ENCODE measurements around the gene SCARF2. TPM values are rescaled to one million over a fixed set of nuclear protein-coding genes. Genes with fewer than 3 reads are reported as not detected.

Gene SCARF2
- total RNA-seq, 4 donors from 2014 or later: 9.4 to 17.9 (median 12.3) TPM

DNA sequence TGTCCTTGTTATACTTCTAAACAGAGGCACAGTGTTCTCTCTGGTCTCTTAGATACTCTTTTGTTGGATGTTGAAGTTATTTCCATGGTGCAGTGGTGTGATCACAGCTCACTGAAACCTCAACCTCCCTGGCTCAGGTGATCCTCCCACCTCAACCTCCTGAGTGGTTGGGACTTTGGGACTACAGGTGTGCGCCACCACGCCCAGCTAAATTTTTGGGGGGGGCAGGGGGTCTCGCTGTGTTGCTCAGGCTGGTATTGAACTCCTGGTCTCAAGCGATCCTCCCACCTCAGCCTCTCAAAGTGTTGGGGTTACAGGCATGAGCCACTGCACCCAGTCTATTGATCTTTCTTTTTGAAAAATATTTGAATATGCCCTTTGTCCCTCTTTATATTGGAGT lies 28.7 kb downstream of the SCARF2 start:
- DNase-seq (ENCODE audit: low spot score): no peak
- TF ChIP-seq, protein P1, sequence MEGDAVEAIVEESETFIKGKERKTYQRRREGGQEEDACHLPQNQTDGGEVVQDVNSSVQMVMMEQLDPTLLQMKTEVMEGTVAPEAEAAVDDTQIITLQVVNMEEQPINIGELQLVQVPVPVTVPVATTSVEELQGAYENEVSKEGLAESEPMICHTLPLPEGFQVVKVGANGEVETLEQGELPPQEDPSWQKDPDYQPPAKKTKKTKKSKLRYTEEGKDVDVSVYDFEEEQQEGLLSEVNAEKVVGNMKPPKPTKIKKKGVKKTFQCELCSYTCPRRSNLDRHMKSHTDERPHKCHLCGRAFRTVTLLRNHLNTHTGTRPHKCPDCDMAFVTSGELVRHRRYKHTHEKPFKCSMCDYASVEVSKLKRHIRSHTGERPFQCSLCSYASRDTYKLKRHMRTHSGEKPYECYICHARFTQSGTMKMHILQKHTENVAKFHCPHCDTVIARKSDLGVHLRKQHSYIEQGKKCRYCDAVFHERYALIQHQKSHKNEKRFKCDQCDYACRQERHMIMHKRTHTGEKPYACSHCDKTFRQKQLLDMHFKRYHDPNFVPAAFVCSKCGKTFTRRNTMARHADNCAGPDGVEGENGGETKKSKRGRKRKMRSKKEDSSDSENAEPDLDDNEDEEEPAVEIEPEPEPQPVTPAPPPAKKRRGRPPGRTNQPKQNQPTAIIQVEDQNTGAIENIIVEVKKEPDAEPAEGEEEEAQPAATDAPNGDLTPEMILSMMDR (IDR thresholded peaks at IDR 0.05): no peak
- ATAC-seq (ENCODE audit: low FRiP score): no peak

DNA sequence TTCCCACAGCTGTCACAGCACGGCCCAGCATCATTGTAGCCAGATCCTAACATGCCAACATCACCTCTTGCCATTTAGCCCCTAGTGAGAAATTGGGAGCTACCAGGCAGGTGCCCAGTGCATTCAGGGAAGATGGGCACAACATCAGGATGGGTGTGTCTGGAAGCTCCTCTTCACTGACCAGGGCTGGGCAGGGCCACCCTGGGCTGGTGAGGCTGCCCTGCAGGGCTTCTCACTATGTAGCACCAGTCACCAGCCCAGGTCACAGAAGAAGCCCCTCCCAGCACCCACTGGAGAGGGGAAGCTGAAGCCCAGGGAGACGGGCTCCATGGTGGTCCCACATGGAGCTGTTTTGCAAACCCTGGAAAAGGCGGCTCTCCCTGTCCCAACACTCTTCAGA lies 29.8 kb downstream of the SCARF2 start:
- ATAC-seq (ENCODE audit: low FRiP score) (no peak), DNase-seq (ENCODE audit: low spot score) (no peak)

DNA sequence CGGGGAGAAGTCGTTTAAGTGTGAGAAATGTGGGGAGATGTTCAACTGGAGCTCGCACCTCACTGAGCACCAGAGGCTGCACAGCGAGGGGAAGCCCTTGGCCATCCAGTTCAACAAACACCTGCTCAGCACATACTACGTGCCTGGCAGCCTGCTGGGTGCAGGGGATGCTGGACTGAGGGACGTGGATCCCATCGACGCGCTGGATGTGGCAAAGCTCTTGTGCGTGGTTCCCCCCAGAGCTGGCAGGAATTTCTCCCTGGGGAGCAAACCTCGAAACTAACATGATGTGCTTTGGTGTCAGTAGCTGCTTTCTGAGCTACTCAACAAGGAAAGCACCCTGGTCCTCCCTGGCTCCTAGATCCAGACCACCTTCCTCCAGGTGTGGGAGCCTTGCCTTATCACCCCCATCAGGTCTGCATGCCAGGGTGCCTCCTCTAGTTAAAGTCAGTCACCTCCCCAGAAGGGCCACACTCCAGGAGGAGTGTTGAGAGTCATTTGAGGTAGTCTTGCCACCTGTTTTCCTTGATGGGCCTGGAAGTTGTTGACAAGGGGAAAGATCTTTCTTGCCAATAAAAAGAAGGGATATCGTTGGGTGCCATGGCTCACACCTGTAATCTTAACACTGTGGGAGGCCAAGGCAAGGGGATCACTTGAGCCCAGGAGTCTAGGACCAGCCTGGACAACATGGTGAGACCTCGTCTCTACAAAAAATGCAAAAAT lies 30.8 kb downstream of the SCARF2 start:
- TF ChIP-seq, protein P1 (IDR thresholded peaks at IDR 0.05): no peak
- DNase-seq (ENCODE audit: low spot score): no peak
- ATAC-seq (ENCODE audit: low FRiP score): no peak

More for the DNA sequence above, 29.8 kb downstream of the SCARF2 start:
- TF ChIP-seq, protein P1 (IDR thresholded peaks at IDR 0.05): no peak

DNA sequence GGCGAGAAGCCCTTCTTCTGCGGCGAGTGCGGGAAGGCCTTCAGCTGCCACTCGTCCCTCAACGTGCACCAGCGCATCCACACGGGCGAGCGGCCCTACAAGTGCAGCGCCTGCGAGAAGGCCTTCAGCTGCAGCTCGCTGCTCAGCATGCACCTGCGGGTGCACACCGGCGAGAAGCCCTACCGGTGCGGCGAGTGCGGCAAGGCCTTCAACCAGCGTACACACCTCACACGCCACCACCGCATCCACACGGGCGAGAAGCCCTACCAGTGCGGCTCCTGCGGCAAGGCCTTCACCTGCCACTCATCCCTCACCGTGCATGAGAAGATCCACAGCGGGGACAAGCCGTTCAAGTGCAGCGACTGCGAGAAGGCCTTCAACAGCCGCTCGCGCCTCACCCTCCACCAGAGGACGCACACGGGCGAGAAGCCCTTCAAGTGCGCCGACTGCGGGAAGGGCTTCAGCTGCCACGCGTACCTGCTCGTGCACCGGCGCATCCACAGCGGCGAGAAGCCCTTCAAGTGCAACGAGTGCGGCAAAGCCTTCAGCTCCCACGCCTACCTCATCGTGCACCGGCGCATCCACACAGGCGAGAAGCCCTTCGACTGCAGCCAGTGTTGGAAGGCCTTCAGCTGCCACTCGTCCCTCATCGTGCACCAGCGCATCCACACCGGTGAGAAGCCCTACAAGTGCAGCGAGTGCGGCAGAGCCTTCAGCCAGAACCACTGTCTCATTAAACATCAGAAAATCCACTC lies 31.5 kb downstream of the SCARF2 start:
- DNase-seq (ENCODE audit: low spot score) (no peak), ATAC-seq (ENCODE audit: low FRiP score) (no peak)
- TF ChIP-seq, protein P1 (IDR thresholded peaks at IDR 0.05): no peak

DNA sequence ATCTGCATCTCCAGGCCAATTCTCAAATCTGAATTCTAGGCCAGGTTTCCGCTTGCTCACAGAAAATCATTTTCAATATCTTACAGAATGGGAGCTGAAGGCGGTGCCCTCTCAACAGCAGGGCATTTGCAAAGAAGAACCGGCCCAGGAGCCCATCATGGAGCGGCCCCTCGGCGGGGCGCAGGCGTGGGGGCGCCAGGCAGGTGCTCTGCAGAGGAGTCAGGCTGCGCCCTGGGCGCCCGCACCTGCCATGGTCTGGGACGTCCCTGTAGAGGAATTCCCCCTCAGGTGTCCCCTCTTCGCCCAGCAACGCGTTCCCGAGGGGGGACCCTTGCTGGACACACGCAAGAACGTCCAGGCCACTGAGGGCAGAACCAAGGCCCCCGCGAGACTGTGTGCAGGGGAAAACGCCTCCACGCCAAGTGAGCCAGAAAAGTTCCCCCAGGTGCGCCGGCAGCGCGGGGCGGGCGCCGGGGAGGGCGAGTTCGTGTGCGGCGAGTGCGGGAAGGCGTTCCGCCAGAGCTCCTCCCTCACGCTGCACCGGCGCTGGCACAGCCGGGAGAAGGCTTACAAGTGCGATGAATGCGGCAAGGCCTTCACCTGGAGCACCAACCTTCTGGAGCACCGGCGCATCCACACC lies 32.2 kb downstream of the SCARF2 start:
- TF ChIP-seq, protein P1 (IDR thresholded peaks at IDR 0.05): no peak
- no peak for ATAC-seq (ENCODE audit: low FRiP score)

DNA sequence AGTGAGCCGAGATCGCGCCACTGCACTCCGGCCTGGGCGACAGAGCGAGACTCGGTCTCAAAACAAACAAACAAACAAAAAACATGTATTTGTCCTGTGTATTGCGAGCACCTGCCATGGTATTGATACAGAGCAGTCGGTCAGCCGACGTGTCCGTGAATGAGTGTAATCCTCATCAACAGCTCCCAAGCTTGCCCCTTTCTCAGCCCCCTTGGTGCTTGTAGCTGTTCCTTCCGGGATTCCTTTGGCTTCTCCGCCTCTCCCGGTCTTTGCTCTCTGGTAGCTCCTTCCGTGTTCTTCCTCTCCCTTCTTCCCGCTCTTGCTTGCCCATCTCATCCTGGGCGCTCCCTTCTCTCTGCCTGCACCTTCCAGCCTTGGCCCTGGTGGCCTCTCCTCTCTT lies 32.7 kb downstream of the SCARF2 start:
- DNase-seq (ENCODE audit: low spot score) (no peak), ATAC-seq (ENCODE audit: low FRiP score) (no peak)
- TF ChIP-seq, protein P1 (IDR thresholded peaks at IDR 0.05): no peak

More for the DNA sequence above, 32.2 kb downstream of the SCARF2 start:
- DNase-seq (ENCODE audit: low spot score): no peak
